GM12873 (cell line): ENCODE data around the gene CEBPG.

Experiments
- CTCF ChIP-seq: IDR thresholded peaks from 2 replicates; pipeline ENCODE4 v1.5.1; 2012; ENCODE audit warnings: low read depth, mild to moderate bottlenecking, moderate library complexity, low read length, control low read depth; ENCODE audit not compliant: insufficient read depth; ENCODE audit errors: missing control alignments

Gene CEBPG

DNA sequence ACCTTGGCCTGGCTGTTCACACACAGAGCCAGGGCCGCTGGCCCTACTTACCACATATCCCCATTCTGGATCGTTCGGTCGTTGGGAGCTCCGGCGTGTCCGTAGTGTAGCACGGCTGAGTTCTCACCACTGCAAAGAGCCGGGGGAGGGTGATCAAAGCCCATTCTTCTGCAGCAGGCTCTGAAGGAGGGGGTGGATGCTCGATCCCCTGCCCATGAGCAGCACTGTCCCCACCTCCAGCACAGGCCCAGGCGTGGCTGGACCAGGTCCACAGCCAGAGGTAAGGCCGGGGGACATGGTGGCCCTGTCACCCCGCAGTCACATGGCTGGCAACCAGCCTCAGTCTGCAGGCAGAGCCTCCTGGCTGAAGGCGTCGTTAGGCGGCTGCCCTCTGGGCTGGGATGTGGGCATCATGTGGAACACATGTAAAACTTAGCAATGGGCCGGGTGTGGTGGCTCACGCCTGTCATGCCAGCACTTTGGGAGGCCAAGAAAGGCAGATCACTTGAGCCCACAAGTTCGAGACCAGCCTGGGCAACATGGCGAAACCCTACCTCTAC, 38.2 kb downstream of the CEBPG start:
- TF ChIP-seq CTCF, result no peak

DNA sequence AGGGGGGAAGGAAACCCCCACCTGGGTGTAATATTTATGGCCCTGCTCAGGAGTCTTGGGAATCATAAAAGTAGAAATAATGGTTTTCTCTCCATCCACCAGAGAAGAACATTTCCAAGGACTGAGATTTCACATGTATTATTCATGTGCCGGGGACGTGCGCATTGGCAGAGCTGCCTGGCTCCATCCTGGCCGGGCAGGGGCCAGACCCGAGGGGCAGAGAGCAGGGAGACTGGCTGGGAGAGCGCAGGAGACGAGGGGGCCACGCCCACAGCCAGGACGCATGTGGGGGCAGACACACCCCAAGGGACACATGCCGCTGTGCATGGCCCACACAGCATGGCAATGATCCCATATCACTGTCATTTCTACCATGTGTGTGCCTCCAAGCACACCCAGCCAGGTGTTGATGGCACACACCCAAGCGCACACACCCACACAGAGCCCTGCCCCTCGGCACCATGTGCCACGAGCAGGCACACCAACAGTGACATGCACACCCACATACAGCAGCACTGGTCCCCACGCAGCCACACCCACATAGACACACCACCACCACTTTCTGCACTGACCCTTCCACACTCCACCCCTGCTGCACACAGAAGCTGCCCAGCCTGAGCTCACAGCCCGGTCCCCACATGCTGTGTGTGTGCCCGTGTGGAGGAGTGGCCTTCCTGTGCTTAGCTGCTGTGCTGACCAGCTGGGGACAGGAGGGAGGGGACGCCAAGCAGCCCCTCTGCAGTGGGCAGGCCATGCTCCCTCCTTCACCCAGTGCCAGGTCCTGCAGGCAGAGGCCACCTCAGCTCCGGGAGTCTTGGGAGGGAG, 39.3 kb downstream of the CEBPG start:
- TF ChIP-seq CTCF, result no peak

GRCh38 chr19:33413426-33413725, 39.9 kb downstream of the CEBPG start:
- no peak for TF ChIP-seq CTCF

- no peak for TF ChIP-seq CTCF
Measured at GRCh38 chr19:33413868-33414666, 40.6 kb downstream of the CEBPG start.

DNA sequence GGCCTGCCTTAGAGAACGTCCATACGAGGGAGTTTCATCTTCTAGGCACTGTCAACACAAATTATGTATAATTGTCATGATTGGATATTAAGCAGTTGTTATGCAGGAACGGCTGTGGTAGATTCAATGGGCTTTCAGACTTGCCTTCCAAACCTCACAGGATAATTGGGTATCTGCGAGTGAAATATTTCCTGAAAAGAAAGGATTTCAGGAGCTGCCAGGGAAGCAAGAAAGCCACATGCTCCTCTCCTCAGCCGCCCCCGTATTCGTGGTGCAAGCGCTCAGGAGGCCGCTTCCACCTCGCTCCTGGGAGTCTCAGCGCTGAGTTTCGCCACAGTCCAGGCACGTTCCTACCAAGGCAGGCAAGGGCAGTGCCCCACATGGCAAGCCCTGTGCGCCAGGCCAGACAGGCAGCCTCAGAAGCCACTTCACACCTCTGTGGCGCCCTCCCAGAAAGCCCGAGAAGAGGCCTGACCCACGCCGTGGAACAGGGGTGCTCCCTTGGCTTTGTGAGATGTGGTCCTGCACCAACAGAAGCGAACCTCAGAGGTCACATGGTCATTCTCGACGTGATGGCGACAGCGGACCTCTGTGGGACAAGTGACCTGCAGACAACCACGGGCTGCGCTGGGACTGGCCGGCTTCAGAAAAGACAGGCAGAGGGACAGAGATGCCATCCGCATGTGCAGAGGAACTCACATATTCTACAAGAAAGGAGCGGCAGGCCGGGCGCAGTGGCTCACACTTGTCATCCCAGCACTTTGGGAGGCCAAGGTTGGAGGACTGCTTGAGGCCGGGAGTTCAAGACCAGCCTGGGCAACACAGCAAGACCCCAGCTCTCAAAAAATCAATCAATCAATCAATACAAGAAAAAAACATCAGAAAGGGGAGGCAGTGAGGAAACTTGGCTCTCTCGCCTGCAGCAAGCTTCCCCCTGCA, 41.4 kb downstream of the CEBPG start:
- no peak for TF ChIP-seq CTCF

DNA sequence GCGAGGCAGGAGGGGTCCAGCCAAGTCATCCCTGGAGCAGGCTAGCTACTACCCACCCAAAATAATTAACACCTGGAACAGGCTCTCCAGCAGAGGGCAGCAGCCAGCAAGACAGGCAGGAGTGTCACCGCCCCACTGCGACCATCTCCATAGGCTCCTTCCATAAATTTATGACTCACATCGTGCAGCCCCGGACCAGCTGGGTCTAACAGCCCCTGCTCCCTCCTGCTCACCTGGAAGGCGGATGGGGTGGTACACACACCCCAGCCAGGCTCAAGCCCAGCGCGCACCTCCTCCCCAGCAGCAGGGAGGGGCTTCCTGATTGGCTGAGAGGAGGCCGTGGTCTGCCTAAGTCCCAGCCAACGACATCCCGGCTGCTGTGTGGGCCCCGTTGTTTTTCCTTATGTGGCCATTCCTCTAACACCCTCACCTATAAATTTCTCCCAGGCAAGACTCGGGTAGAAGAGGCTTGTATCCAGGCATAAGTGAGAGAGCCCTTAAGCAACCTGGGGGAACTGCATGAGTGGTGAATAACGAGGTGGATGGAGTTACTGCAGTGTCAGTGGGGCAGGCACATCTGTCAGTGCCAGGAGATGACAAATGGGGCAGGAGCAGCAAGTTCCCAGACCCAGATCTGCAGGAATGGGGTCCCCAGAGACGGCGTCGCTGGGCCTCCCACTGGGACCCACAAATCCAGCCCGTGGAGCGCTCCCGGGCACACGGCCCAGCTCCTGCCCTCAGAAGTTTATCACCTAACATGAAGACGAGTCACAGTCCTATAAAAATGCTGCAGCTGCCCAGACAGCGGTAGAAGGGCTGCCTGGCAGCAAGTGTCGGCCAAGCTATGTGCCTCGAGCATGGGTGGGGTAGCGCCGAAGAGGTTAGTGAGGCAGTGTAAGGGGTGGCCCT, 43.1 kb downstream of the CEBPG start:
- TF ChIP-seq CTCF, result peak; percentile 78
